IPS DF 4.7 (cell line): ENCODE results near the gene TRAF3IP1.
"Not testable (repeated sequence)": the region's sequence is repeated elsewhere in the genome, so short reads cannot be mapped to it uniquely, and the experiment has no call there.

Source experiments
- DNase-seq: peaks from one replicate; pipeline ENCODE4 v3.0.0-alpha.2; 2013; ENCODE audit warnings: low spot score; ENCODE audit errors: extremely low read depth

Gene TRAF3IP1

DNA sequence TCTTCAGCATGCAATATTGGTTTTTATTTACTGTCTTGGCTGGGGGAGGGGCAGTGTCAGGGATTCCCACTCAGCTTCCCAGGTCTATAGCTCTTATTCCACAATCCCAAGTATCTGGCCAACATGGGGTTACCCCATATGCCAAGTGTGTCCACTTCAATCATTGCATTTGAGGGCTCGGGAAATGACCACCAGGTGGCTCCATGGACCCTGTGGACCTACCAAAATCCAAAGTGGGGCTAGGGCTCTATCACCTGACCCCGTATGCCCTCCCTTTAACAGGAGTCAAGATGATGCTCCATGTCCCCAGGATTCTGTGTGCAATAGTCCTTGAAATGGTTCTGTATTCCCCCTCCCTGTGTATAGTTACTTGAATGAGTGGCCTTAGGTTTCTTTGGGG lies 12.1 kb upstream of the TRAF3IP1 start:
- no peak for DNase-seq

DNA sequence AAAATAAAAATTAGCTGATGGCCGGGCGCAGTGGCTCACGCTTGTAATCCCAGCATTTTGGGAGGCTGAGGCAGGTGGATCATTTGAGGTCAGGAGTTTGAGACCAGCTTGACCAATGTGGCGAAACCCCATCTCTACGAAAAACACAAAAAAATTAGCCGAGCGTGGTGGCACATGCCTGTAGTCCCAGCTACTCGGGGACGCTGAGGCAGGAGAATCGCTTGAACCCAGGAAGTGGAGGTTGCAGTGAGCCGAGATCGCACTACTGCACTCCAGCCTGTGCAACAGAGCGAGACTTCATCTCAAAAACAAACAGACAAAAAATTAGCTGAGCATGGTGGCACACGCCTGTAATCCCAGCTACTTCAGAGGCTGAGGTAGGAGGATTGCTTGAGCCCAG lies 9.6 kb upstream of the TRAF3IP1 start:
- not testable (repeated sequence) for DNase-seq

DNA sequence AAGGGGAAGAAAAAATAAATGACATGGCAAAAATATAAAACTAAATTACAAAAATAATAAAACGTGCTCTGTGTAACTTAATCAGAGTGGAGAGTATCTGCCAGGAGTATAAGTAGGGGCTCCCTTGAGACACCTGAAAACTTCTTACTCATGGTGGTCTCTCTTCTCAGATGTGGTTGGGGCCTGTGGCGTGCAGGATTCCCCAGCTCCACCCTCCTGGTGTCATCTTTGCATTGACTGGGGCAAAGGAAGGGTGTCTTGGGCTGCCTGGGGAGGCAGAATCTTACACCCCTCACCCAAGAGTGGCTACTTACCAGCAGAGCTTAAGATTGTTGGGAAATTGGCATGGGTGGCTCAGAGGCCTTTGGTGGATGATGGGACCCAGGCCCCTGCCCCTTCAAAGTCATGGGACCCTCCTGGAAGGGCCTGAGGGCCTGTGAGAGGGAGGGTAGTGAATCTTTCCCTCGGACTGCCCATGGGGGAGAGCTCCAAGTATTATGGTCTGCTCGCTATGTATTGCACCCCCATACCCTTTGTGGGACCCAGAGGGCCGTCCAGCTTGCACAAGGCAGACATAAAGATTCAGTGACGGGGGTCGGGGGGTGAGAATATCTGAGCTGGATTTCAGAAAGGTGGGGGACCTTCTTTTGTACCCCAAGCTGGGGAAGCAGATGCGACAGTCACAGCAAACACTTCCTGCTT lies 6.9 kb upstream of the TRAF3IP1 start:
- no peak for DNase-seq

DNA sequence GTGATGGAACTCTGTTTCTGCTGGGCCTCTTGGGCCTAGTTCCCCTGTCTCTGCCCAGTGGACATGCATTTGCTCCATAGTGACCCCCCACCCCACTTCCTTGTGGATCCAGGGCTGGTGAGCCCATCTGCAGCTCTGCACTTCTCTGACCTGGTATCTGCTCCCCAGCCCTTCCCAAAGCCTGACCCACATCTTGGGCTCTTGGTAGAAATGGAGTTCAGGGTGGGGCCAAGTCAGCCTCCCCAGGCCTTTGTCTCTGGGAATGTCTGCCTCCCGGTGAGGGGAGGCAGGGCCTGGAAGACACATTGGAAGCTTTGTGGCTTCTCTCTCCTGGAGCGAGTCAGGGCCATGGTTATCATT lies 6.3 kb upstream of the TRAF3IP1 start:
- DNase-seq, result no peak

DNA sequence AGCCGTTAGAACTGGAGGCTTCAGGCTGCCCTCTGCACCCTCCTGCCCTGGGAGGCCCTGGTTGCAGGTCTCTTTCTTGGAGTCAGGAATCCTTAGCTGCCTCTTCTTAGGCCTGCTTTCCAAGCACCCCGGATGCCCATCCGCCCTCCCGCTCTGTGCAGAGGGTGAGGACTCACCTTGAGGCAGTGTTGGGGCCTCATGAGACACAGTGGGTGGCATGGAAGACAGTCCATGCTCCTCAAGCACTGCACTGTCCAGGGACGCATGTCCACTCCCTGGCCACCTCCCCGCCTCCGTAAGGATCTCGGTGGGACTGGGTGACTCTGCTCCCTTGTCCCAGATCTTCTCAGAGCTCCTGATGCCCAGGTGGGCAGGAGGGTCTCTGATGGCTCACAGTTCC lies 5.7 kb upstream of the TRAF3IP1 start:
- DNase-seq, result no peak

DNA sequence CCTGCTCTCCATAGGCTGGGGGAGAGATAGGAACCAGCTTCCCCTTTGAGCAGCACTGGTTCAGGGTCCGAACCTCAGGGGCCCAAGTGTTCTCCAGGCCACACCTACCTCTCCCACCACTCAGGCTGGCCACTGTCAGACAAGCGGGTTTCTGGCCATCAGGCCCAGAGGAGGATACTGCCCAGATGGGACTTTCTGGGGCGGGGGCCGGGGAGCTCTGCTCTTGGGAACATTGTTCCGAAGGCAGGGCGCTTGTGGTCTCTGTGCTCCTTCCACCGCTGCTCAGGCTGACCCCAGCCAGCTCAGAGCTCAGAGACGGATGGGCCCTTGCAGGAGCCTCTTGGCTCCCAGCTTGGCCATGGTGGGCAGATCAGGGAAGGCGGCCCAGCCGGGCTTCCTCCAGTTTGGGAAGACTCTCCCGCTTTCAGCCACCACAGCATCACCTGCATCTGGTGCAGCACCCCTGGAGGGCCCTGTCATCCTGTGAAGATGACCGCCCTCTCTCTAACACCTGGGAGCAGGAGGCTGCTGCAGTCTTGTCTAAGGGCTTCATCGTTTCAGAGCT lies 5.2 kb upstream of the TRAF3IP1 start:
- no peak for DNase-seq

DNA sequence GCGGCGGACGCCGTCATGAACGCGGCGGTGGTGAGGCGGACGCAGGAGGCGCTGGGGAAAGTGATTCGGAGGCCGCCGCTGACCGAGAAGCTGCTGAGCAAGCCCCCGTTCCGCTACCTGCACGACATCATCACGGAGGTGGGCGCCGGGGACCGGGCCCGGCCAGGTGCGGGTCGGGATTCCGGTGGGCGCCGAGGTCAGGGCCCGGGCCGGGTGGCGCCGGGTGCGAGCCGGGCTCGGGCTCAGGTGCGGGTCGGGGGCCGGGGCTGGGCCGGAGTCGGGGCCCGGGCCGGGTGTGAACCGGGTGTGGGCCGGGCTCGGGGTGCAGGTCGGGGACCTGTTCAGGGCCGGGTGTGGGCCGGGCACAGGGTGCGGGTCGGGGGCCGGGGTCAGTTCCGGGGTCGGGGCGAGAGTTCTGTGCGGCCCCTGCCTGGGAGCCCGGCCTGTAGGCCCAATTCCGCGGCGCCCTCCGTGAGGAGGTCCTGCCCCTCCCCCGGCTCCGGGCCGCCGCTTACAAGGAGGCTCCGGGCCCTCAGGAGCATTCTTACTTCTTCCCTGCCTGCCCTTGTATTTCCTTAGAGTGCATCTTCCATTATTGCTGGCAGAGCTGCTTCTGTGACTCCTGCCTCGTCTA lies 447 bp downstream of the TRAF3IP1 start:
- DNase-seq, result no peak

DNA sequence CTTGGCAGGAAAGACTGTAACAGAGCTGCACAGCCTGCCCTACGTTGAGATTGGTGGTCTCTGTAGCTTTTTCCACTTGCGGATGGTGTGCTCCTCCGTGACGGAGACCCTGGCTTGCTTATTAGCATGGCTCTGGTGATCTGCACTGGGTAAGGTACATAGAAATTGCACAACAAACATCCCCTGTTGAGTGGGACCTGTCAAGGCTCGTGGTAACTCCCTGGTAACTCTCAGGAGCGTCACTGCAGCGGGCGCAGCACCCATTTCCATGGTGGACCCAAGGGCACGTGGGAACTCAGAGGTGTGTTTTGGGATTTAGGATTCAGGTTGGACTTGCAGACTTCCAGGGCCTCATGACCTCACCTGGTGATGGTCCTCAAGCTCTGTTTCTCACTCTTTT lies 1.1 kb downstream of the TRAF3IP1 start:
- no peak for DNase-seq

DNA sequence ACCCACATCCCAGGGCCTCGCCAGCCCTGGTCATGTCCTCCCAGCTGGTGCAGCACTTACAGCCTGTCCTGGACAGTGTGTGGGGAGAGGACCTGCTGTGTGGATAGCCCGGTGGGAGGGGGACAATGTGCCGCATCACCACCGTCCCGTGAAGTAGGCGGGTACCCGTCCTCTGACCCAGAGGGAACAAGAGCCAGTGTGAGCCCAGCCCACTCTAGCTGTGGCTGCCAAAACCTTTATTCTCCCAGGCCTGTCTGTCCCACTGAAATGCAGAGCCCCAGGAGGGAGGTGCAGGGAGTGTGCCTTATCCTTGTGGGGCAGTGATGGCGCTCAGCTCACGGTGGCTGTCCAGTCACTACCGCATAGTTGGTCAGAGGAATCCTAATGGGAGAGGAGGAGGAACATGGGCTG lies 1.7 kb downstream of the TRAF3IP1 start:
- DNase-seq, result no peak

DNA sequence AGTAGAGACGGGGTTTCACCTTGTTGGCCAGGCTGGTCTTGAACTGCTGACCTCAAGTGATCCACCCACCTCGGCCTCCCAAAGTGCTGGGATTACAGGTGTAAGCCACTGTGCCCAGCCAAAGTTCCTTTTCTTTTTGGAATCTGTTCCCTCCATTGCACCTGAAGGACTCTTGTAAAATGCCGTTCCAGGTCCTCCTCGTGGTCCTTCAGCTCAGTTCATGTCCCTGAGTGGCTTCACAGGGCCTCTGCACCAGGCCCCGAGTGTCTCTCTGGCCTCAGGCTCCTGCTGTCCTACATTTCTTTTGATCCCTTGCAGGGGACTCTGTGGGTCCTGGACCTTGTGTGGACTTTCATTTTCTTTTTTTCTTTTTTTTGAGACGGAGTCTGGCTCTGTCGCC lies 3.9 kb downstream of the TRAF3IP1 start:
- DNase-seq, result not testable (repeated sequence)

DNA sequence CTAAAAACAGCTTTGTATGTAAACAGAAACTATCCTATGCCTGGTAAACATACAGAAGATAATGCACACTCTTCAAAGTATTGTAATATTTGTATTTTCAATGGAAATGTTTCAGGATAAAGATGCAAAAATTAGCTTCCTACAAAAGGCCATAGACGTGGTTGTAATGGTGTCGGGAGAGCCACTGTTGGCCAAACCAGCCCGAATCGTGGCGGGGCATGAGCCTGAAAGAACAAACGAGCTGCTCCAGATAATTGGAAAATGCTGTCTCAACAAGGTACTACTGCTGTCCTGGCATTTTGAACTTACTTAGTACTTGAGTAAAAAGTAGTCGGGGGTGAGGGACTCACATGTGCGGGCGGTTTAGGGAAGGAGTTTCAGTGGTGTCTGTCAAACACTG lies 5.4 kb downstream of the TRAF3IP1 start:
- no peak for DNase-seq

DNA sequence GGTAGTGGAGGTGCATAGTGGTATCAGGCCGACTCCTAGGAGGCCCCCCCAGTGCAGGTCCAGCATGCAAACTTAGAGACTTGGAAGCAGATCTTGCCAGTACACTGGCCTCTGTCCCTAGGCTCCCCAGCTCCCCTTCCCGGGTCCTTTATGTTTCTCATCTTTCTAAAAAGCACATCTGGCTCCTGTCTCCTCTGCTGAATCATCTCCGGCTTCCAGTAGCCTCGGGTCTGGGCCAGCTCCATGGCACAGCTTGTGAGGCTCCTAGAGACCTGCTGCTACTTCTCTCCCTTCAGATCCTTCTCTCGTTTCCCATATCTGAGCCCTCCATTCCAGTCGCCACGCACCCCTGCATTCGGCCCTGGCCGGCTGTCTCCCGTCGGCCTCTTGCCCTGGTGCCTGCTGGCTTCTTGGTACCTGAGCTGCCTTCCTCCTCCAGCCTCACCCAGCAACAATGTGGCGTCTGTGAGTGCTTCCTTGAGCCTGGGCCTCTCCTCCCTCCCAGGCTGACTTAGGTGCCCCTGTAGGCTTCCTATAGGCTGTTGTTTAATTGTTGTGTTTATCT lies 6.6 kb downstream of the TRAF3IP1 start:
- no peak for DNase-seq

DNA sequence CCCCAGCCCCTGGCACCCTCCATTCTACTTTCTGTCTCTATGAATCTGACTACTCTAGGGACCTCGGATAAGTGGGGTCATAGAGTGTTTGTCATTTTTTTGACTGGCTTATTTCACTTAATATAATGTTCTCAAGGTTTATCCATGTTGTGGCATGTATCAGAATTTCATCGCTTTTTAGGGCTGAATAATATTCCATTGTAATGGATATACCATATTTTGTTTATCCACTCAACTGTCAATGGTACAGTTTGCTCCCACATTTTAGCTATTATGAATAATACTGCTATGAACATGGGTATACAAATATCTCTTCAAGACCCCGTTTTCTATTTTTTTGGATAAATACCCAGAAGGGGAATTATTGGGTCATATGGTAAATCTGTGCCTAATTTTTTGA lies 7.4 kb downstream of the TRAF3IP1 start:
- no peak for DNase-seq

DNA sequence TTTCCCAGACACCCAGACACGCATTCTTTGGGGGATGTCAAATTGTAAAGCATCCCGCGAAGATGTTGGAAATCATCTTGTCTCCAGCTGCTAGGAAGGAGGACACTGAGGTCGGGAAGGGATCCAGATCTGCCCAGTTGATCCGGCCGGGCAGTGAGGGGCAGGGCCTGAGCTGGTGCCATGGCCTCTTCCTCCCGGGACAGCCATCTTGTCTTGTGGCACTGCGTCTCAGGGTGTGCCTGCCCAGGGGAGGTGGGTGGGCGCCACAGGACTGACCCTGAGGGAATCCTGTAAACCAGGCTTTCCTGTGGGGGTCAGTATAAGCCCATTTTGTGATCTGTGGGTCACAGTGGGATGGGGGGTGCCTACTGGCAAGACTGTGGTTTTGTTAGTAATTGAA lies 10.1 kb downstream of the TRAF3IP1 start:
- no peak for DNase-seq

DNA sequence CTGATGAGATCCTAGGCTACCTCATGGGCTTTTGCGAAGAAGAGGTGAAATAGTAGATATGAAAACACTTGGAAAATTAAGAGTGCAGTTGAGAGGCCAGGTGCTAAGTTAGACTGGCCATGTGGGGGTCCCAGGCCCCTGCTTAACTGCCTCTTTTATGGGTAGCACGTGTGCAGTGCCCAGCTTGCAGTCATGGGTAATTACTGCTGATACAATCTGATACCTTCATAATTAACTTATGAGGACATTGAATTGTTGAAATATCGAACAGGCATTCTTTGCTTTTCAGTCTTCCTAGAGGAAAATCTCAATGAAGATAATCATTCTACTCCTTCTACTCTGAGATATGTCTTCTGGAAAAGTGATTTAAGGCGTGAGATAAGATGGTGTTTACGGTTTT lies 11.6 kb downstream of the TRAF3IP1 start:
- DNase-seq, result no peak

DNA sequence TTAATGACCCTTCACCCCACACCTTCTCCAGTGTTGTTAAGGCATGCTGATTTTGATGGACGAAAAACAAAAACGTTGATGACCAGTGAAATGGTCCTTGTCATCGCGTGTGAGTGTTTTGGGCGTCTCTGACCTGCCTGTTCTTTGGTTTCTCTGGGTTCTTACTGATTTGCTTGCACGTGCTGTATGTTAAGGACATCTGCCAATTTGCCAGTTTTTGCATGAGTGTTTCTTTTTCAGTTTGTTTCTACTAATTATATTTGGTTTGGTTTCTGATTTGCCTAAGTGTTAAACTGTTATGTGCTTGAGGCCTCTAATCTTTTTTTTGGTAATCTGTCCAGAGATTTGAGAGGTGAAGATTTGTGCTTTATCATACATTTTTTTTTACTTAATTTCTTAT lies 14.6 kb downstream of the TRAF3IP1 start:
- no peak for DNase-seq

DNA sequence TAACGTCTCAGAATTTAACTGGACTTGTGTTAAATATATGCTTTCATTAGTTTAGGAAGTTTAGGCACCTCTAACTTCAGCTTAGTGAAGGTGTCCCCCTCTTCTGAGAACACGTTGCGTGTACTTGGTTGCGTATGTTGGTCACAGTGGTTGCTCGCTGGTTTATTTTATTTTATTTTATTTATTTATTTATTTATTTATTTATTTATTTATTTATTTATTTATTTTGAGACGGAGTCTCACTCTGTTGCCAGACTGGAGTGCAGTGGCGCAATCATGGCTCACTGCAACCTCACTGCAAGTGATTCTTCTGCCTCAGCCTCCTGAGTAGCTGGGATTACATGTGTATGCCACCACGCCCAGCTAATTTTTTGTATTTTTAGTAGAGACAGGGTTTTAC lies 15.3 kb downstream of the TRAF3IP1 start:
- not testable (repeated sequence) for DNase-seq

DNA sequence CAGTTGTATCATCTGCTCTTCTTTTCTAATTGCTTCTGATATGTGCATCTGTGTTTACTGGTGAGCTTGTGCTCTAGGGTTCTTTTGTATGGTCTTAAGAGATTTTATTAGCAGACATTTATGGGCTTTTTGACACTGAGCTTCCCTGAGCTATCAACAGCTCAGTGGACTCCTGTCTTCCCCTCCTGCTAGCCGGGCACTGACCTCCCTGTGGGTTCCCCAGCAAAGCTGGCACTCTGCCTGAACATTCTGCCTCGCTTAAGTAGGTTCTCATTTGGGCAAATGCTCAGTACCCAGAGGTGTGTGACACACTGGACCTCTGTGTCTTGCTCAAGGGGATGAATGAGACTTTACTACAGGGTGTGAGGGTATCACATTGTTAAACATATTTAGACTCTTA lies 15.8 kb downstream of the TRAF3IP1 start:
- no peak for DNase-seq

DNA sequence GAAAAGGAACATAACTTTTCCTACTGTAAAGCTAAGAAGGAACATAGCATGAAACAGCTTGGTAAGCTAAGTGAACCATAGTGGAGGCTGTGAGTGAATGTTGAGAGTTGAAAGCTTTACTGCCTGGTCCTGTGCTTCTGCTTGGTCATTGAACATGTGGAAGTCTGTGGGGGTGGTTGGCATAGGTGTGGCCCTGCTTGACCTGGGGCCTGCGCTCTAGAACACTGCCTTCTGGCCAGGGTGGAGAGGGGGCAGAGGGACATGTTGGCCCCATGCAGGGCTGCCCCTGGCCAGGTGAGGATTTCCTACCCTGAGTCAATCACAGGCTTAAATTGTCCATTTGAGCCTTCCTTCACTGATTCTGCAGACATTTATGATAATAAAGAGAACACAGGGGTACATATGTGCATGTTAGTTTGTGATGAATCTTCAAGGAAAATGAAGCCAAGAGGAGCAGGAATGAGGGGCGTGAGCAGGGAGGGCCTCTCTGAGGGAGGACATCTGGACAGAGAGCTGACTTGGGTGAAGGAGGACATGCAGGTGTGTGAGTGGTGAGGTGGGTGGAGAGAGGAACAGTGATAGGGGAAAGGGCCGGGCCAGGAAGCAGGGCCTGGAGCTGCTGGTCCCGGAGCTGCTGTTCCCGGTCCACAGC lies 16.6 kb downstream of the TRAF3IP1 start:
- DNase-seq, result no peak

DNA sequence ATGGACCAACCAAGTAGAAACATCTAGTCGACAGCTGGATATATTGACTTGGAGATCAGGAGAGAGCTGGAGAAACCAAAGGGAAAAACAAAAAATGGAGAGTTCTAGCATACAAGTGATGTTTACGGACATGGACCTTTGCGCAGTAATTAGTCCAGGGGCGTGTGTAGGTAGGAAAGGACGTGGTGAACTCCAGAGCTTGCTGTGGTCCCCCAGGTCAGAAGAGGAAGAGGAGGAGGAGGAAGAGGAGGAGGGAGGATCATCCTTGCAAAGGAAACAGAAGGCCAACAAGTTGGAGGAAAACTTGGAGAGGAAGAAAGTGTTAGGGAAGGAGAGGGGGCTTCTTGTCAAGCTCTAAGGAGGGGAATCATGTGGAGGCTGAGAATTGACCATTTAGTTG lies 17.5 kb downstream of the TRAF3IP1 start:
- DNase-seq, result no peak

DNA sequence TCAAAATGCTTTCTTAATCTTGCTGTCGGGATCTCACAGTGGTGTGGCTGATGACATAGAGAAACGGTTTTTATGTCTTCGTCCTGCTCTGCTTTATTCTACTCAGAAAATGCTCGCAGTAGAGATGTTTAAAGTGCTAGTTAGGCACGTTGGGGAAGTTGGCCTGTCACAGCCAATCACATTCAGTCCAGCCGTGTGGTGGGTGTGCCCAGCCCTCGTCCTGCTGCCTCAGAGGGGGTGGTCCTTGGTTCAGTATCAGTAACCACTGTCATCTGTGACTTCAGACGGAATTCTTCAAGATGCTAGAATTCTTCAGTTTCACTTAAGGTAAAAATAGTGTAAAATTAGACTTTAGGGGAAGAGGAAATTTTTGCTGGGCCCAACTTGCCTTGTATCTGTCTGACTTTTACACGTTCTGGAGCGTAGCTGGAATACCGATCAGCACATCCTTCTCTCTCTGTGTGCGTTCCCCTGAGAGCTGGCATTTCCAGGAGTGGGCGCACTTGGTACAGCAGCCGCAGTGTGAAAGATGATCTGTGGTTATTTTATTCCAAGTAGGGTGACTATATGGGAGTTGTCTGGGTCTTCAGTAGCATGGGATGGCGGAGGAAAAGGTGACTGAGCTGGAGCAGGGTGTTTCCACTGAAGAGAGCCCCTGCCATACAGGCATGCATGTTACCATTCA lies 18.5 kb downstream of the TRAF3IP1 start:
- DNase-seq, result no peak

DNA sequence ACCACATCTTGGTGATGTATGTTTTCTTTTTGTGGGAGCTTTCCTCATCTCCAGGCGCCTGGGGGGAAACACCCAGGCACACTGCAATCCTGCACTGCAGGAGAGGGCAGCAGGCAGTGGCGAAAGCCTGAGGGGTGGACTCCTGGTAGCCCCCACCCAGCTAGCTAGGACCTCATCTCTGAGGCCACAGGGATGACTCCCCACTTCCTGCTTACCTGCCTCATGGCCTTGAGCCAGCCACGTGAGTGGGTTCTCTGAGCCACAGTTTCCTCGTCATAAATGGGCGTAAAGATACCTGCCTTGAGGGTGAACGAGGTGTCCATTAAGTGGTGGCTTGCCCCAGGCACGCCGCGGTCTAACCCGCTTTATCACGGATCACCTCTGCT lies 19.1 kb downstream of the TRAF3IP1 start:
- DNase-seq, result no peak
